ENCODE measurements around the gene GOLPH3L.

- TF ChIP-seq TCF7L2 (IDR thresholded peaks at IDR 0.05; ENCODE audit: low read depth, low read length) (no peak), CTCF (IDR thresholded peaks at IDR 0.05) (no peak), REST (IDR thresholded peaks at IDR 0.05; ENCODE audit: insufficient read depth in 1 of 2, low read depth in 2 of 2, low read length in 1 of 2) (no peak)
Observed at GRCh38 chr1:150718225-150718891, 21.4 kb upstream of the GOLPH3L start.

Data from Panc1 (cell line).